Activated CD8-positive, alpha-beta memory T cell treated with anti-CD3 and anti-CD28 coated beads for 36 hours (primary cell): ENCODE results near the gene HSD11B1. TPM values are rescaled to one million over a fixed set of nuclear protein-coding genes. Genes with fewer than 3 reads are reported as not detected.

ENCODE experiments used
- CTCF ChIA-PET: fragments of 350-600 bp; sonication (Branson Sonifier 250); formaldehyde crosslinking; loops from one replicate; lab custom pipeline; 2021; ENCODE audit warnings: antibody characterized with exemption; lab: Charles Lee
- POLR2A ChIA-PET: fragments of 350-600 bp; sonication (Branson Sonifier 250); formaldehyde crosslinking; loops from one replicate; lab custom pipeline; 2021; ENCODE audit warnings: antibody characterized with exemption; lab: Charles Lee
- total RNA-seq, 2 experiments: library from RNA; stranded (reverse); gene quantifications; one replicate each; pipeline ENCODE4 v1.2.3, GENCODE V29; 2021

Gene HSD11B1
- total RNA-seq, 2 experiments from 2014 or later: 1.3 to 1.7 TPM

DNA sequence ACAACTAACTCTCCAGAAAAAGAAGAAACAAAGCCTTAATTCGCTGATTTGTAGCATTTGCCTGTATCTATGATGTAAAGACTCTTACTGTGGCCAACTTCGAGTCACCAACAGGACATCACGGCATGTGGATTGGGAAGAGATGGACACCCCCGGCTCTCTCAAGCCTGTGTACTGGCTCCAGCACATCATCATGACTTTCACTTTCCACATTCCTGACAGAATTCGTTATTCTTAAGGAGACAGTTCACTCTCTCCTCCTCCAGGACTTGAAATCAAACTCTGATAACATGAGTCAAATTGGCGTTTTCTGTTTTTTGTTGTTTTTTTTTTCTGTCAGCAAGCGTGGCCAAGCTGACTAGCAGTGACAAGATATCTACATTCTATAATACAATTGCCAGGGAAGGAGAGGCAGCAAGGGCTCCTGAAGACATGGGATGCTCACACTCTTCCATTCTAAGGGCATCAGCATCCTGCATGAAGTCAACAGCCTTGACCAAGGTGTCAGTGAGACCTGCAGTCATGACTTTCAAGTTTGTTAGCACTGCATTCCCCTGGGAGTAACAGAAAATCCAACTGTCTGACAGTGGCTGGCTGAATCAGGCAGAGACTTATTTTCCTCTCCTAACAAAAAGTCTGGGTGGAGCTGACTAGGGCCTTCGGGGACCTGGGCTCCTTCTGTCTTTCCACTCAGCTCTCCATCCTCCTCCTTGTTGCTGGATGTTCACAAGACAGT, 37.9 kb downstream of the HSD11B1 start:
- CTCF ChIA-PET: no interaction called here
- POLR2A ChIA-PET: interaction anchor here (1.0 kb wide), 1 partner anchor 27 kb away, joined by 3 read pairs; no protein-coding TSS in a partner anchor

DNA sequence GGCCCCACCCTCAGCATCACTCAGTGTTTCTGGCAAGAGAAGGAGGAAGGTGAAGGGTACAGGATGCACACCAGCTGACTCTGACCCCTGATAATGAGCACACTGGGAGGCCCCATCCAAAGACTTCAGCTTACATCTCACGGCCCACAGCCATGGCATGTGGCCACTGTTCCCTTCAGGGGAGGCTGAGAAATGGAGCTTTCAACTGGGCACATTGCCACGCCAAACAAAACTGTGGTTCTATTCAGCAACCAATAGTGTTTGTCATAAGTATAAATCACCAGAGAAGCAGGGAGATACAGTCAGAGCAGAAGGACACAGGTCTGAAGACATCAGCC, 38.5 kb downstream of the HSD11B1 start:
- ChIA-PET POLR2A (interaction anchor here (1.0 kb wide), 1 partner anchor 27 kb away, joined by 3 read pairs; no protein-coding TSS in a partner anchor), CTCF (interaction anchor here (0.9 kb wide), 1 partner anchor 67 kb away, joined by 3 read pairs; no protein-coding TSS in a partner anchor)

DNA sequence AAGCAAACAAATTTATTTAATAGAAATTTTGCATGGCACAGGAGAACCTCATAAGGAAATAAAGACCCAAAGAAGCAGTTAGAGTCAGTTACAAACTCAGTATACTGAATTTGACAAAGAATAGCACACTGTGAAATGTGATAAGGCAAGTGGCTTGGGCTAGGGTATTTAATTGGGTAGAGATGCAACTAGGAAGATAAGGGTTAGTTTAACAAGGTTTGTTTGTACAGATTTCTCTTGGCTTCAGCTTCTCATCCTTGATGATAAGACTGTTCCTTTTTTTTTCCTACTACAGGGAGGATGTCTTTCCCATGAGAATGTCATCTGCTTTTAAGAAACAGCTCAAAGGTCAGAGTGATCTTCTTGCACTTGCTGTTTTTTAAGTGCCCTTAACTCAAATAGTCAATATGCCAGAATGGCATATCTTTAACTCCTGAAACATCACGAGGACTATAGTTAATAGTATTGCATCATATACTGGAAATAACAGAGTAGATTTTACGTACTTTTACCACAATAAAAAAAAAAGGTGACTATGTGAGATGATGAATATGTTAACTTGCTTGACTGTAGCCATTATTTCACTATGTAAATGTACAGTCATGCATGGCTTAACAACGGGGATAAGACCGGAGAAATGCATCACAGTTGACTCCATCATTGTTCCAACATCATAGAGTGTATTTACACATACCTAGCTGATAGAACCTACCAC, 42.0 kb downstream of the HSD11B1 start:
- POLR2A ChIA-PET: no interaction called here
- CTCF ChIA-PET: interaction anchor here (0.7 to 2.4 kb wide), 4 partner anchors 9 to 100 kb away, joined by 3 to 8 read pairs (median 4); partner anchors contain the start of gene TRAF3IP3

DNA sequence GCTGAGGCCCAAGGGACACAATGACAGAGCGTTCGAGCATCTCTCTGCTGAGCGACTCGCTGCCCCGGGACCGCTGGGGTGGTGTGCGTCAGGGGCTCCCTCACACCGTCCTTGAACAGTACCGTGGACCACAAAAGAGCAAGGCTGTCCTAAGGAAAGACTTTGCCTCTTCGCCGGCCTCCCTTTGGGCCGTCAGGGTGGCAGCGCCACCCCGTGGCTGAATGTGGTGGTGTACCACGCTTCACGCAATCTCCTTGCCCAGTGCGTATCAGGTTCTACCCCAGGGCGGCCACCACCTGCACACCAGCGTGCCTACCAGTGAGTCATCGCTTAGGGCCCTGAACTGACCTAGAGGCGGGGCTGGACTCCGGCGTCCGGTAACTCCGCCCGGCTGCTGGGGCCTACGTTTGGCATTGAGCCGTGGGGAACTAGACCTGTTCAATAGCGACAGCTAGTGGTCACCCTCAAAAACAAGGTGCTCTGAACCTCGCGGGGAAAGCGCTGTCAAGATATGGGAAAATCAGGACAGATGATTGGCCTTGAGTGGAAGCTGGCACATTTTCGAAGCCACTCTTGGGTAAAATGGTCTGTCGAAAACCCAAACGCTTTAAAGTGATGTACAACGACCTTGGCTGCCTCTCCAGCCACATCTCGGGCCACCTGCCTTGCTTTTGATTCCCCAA, 43.1 kb downstream of the HSD11B1 start:
- ChIA-PET CTCF (interaction anchor here (0.6 to 2.9 kb wide), 20 partner anchors 10 to 187 kb away, joined by 3 to 19 read pairs (median 4); partner anchors contain the start of genes C1orf74 and G0S2), POLR2A (no interaction called here)

DNA sequence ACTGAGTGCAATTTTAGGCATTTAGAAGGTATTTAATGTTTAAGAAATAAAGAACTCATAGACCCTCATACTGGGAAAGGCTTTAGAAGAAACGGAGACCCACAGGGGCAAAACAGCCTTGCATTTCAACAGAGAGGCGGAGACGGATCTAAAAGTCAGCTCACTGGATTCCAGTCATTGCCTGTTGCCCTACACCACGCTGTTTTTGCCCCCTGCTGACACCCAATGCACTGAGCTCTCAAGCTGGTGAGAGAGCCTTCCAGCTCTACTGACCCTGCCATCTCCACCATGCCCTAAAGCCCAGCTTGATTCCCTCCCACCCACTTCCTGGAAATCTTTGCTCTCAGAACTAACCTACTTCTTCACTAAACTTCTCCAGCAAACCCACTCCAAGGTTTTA, 44.0 kb downstream of the HSD11B1 start:
- ChIA-PET CTCF (interaction anchor here (0.6 to 2.9 kb wide), 19 partner anchors 11 to 188 kb away, joined by 3 to 19 read pairs (median 3); partner anchors contain the start of genes C1orf74, CAMK1G and G0S2), POLR2A (no interaction called here)

DNA sequence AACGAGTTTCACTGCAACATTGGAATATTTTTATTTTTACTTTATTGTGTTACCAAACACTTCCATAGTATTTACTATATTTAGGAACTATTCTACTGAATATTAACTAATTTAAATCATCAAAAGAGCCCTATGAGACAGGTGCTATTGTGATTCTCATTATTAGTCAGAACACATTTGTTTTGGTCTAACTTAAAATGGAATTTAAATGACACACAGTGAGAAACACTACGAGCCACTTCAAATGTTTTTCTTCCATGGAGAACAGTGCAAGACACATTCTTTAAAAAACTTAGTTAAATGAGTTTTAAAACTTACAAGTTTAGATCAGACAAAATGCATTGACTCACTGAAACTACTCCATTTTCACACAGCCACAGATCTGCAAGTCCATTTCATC, 44.6 kb downstream of the HSD11B1 start:
- POLR2A ChIA-PET: interaction anchor here (1.2 kb wide), 1 partner anchor 583 kb away, joined by 3 read pairs; no protein-coding TSS in a partner anchor
- CTCF ChIA-PET: interaction anchor here (1.2 to 2.9 kb wide), 10 partner anchors 12 to 182 kb away, joined by 3 to 19 read pairs (median 6); partner anchors contain the start of gene CAMK1G

DNA sequence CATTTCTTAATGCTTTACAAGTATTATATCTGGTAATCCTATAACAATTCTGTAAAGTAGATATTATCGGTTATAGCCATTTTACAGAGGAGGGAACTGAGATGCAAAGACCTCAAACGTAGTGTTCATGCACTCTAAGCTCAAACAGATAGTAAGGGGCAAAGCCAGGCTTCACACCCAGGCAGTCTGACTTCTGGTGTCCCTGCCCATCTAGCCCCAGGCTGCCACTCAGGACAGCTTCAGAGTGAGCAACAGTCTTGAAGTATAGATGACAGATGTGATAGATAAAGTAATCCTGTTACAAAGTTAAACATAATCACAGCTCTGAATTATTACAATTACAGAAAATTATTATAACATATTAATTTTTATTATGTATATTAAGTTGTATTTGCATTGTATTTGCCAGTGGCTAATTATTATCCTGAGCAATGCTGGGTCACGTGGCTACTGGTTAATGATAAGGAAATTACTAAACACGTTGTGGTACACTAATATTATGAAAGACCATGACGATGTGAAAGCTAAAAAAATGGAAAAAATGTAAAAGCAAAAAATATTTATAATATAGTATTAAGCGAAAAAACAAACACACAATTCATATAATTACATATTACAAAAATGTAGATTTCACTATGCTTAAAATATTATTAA, 45.2 kb downstream of the HSD11B1 start:
- ChIA-PET CTCF (interaction anchor here (1.2 to 2.9 kb wide), 6 partner anchors 18 to 181 kb away, joined by 3 to 19 read pairs (median 6); partner anchors contain the start of gene CAMK1G), POLR2A (interaction anchor here (0.5 to 1.2 kb wide), 2 partner anchors 52 to 583 kb away, joined by 3 to 8 read pairs; no protein-coding TSS in a partner anchor)

DNA sequence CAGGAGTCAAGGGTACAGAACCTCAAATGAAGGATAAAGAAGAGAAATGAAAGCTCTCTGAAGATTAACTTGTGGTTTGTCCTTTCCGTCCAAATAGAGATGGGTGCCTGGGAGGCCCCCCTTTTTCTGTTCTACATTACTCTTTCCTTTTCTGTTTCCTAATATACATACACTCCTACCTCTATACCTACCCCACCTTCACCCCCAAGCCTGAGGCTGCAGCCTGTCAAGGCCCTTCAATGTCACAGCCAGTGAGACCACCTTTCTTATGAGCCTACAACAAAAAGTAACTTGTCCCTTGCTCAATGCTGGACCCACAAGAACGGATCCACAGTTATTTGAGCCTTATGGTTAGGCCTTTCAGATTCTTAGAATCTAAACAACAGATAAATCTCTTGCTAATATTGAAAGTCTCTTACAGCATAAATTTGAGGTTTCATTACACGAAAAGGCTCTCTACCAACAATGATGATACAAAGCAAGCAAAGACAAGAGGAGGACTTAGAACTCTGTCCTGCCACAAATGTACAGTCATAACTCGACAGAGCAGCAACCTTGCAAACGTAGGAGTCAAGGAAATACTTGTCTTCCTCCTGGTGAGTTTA, 47.1 kb downstream of the HSD11B1 start:
- ChIA-PET POLR2A (interaction anchor here (1.9 to 3.0 kb wide), 2 partner anchors 14 to 17 kb away, joined by 6 to 20 read pairs; no protein-coding TSS in a partner anchor), CTCF (interaction anchor here (1.6 to 2.6 kb wide), 2 partner anchors 27 to 71 kb away, joined by 7 to 8 read pairs; no protein-coding TSS in a partner anchor)

DNA sequence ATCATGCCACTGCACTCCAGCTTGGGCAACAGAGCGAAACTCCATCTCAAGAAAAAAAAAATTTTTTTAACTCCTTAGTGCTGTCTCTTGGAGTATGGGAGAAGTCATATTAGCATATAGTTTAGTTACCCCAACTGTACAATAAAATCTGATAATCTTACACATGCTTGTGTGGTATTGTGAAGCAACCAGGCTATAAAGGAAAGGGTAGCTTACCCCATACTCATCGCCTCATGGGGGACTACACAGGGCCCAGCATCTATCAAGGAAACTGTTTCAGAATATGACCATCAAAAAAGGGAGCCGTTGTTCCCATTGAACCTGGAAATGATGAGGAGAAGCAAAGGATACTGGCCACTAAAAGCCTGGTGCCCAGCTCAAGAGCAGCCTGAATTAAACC, 48.2 kb downstream of the HSD11B1 start:
- ChIA-PET POLR2A (interaction anchor here (1.9 to 3.0 kb wide), 2 partner anchors 13 to 16 kb away, joined by 6 to 20 read pairs; no protein-coding TSS in a partner anchor), CTCF (interaction anchor here (1.0 kb wide), 1 partner anchor 15 kb away, joined by 4 read pairs; no protein-coding TSS in a partner anchor)

DNA sequence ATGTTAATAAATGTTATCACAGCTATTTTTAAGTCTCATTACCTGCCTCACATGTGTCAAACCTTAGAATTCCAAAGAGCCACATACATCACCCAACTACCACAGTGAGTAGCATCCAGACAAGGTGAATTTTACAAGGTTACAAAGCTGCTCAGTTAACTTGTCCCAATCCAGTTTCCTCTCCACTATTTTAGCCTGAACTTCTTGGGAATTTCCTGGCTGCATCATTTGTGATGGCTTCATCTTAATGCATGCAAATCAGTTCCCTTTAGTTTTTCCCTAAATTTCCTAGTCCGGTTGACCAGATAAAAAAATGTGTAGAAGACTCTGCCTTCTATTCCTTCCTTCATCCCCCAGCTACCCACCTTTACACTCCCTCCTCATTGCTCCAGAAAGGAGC, 50.6 kb downstream of the HSD11B1 start:
- CTCF ChIA-PET: interaction anchor here (1.2 to 3.7 kb wide), 6 partner anchors 9 to 68 kb away, joined by 4 to 38 read pairs (median 4); no protein-coding TSS in a partner anchor
- POLR2A ChIA-PET: interaction anchor here (0.7 to 2.7 kb wide), 4 partner anchors 11 to 29 kb away, joined by 3 to 36 read pairs (median 9); partner anchors contain the start of gene C1orf74

DNA sequence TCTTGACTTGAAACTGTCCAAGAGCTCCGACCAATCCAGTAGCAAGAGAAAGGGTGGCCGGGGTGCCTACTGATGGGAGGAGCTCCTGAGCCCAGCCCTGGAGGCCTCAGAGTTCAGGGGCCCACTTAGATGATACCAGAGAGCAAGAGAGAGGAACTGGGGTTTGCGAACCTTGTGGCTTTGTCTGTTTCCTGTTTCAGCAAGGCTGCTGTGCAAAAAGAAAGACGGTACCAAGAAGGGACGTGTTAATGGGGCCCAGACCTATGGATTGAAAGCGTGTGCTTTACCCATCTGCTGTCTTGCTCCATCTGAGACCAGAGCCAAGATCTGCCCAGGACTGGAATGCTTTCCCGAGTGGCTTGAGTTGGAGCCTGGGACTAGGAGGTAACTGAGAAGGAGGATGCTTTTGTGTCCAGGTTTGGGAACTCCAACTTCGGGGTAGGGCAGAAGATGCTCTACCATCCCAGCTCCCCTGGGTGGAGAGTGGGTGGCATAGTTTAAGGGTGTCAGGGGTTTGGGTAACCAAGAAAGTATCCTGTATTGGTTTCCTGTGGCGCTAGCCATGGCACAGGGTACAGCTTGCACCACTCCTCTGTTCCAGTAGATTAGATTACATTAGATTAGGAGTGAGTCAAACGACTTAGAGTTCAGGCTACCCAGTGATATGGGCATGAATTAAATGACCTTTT, 51.4 kb downstream of the HSD11B1 start, which contains the start of gene TRAF3IP3:
TRAF3IP3 (plus strand) TSS at position 128 of the 689 bp plus-strand sequence. CDS start 3,987 bp downstream, outside the sequence.
- ChIA-PET CTCF (interaction anchor here (1.2 to 3.7 kb wide), 7 partner anchors 10 to 189 kb away, joined by 3 to 38 read pairs (median 4); no protein-coding TSS in a partner anchor), POLR2A (interaction anchor here (0.7 to 2.7 kb wide), 6 partner anchors 10 to 32 kb away, joined by 3 to 36 read pairs (median 6); partner anchors contain the start of gene C1orf74)

DNA sequence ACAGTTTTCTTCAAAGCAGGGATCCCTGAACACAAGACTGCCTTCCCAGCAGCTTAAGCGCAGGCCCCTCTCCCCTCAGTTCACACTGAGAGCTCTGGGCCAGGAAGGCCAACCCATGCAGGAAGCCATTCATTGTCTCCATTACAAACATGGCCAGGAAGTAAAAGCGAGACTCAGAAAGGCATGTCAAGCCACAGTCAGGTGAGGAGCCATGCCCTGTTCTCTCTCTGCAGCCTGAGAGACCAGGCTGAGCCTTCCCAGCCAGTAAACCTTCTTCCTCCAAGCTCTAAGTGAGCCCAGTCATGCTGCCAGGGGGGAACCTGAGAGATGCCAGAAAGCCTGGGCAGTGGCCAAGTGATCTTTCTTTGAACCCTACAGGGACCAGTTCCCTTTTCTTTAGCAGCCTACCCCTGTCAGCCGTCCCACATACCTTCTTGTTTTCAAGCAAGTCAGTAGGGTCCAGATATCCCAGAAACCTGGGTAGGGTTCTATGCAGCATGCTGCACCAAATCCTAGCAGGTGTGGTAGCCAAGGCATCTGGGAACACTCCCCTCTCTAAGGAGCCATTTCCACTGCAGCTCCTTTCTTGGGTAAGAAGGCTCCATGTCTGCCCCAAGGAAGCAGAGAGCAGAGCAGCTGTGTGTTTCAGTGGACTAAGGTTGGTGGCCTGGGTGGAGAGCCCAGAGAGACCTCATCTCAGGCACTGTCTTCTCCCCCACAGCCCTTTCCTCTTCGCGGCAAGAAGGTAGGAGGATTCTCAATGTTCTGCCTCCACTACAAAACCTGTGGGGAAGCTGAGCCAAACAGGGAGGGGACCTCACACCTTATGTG, 52.2 kb downstream of the HSD11B1 start:
- ChIA-PET CTCF (interaction anchor here (0.6 to 3.7 kb wide), 6 partner anchors 11 to 190 kb away, joined by 3 to 38 read pairs (median 4); no protein-coding TSS in a partner anchor), POLR2A (interaction anchor here (0.9 to 2.7 kb wide), 6 partner anchors 9 to 32 kb away, joined by 3 to 36 read pairs (median 6); partner anchors contain the start of gene C1orf74)

DNA sequence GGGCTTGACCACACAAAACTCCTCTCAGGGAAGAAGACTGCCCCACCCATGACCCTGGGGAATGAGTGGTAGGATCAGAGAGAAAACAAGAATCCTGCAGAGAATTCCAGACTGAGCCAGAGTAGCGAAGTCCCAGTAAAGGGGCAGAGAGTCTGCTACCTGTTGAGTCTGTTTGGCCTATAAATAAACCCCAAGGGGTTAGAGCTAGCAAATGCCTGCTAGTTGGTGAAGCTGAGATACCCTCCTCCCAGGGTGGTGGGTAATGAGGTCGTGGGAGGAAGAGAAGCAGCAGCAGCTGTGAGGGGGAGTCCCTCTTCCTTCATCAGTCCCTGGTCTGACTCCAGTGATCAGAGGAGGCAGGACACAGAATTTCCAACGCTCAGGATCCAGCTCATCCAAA, 53.8 kb downstream of the HSD11B1 start:
- CTCF ChIA-PET: interaction anchor here (0.7 to 3.7 kb wide), 3 partner anchors 9 to 16 kb away, joined by 3 to 38 read pairs (median 10); no protein-coding TSS in a partner anchor

DNA sequence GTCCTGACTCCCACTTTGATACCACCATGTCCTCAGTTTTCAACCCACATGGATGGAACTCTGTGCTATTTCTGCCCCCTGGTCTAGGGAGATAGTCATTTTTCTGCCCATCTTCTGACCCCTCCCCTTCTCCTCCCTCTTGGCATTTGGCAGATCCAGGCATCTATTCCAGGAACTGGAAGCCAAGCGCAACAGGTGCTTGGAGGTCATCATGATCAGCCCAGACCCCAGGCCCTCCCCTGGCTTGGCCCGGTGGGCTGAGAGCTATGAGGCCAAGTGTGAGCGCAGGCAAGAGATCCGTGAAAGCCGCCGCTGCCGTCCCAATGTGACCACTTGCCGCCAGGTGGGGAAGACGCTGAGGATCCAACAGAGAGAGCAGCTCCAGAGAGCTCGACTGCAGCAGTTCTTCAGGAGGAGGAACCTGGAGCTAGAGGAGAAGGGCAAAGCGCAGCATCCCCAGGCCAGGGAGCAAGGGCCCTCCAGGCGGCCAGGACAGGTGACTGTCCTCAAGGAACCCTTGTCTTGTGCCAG, 55.2 kb downstream of the HSD11B1 start:
- ChIA-PET POLR2A (interaction anchor here (1.9 kb wide), 1 partner anchor 8 kb away, joined by 8 read pairs; no protein-coding TSS in a partner anchor), CTCF (interaction anchor here (0.9 to 2.1 kb wide), 2 partner anchors 9 to 64 kb away, joined by 3 to 10 read pairs; no protein-coding TSS in a partner anchor)

More for the DNA sequence above, 53.8 kb downstream of the HSD11B1 start:
- POLR2A ChIA-PET: interaction anchor here (0.6 to 1.9 kb wide), 2 partner anchors 10 to 66 kb away, joined by 6 to 8 read pairs; no protein-coding TSS in a partner anchor
